Activated naive CD8-positive, alpha-beta T cell treated with anti-CD3 and anti-CD28 coated beads, Interleukin-2, amount 10 ng/mL, durations not matched to agents 7 days and 5 days (primary cell): ENCODE data around the gene SLC17A9. TPM values are rescaled to one million over a fixed set of nuclear protein-coding genes. Genes with fewer than 3 reads are reported as not detected.

Experiments used
- ATAC-seq: fragments of 150-1000 bp; cut with Tn5 transposase; one replicate; pipeline ENCODE4 v1.10.0; 2021; ENCODE audit warnings: low read depth, moderate library complexity
- POLR2A ChIA-PET: fragments of 350-600 bp; sonication (Branson Sonifier 250); formaldehyde crosslinking; loops from one replicate; lab custom pipeline; 2021; ENCODE audit warnings: antibody characterized with exemption; lab: Charles Lee
- DNase-seq: peaks from one replicate; pipeline ENCODE4 v3.0.0; 2021
- H3K27ac Mint-ChIP-seq: one replicate; pipeline ENCODE4 v1.8.0; 2022; ENCODE audit warnings: mild to moderate bottlenecking, mixed read lengths
- H3K27me3 Mint-ChIP-seq: one replicate; pipeline ENCODE4 v1.8.0; 2022; ENCODE audit warnings: mild to moderate bottlenecking, moderate library complexity, mixed read lengths
- H3K36me3 Mint-ChIP-seq: one replicate; pipeline ENCODE4 v1.8.0; 2021; ENCODE audit warnings: mild to moderate bottlenecking, mixed read lengths
- H3K4me1 Mint-ChIP-seq: one replicate; pipeline ENCODE4 v1.8.0; 2021; ENCODE audit warnings: mixed read lengths
- H3K4me3 Mint-ChIP-seq: one replicate; pipeline ENCODE4 v1.8.0; 2022; ENCODE audit warnings: mild to moderate bottlenecking, moderate library complexity, mixed read lengths
- H3K9me3 Mint-ChIP-seq: one replicate; pipeline ENCODE4 v1.8.0; 2021; ENCODE audit warnings: mixed read lengths
- total RNA-seq, 2 experiments: library from RNA; stranded (reverse); gene quantifications; one replicate each; pipeline ENCODE4 v1.2.3, GENCODE V29; 2021

Gene SLC17A9
- total RNA-seq, 2 experiments from 2014 or later, result 40.9 to 43.5 TPM

GRCh38 chr20:62947532-62948300 lies 4.8 kb upstream of the SLC17A9 start:
- peak; percentile 10 for DNase-seq
- H3K9me3 Mint-ChIP-seq, result peaks cover 1% of the 10 kb centered on the region
- POLR2A ChIA-PET, result interaction anchor here (3.9 kb wide), 1 partner anchor 10 kb away, joined by 16 read pairs; the partner anchor contains the start of gene GID8
- H3K4me3 Mint-ChIP-seq, result no peak overlapping the region
- peaks cover 8% of the 10 kb centered on the region for H3K4me1 Mint-ChIP-seq
- no peak overlapping the region for H3K27ac Mint-ChIP-seq
- ATAC-seq, result no peak
- peaks cover 47% of the 10 kb centered on the region for H3K36me3 Mint-ChIP-seq
- H3K27me3 Mint-ChIP-seq, result no peaks in the 10 kb centered on the region

GRCh38 chr20:62949153-62949821 lies 3.2 kb upstream of the SLC17A9 start:
- peaks cover 10% of the 10 kb centered on the region for H3K4me1 Mint-ChIP-seq
- POLR2A ChIA-PET, result interaction anchor here (3.9 kb wide), 1 partner anchor 12 kb away, joined by 16 read pairs; the partner anchor contains the start of gene GID8
- H3K4me3 Mint-ChIP-seq, result no peak overlapping the region
- ATAC-seq, result no peak
- H3K27ac Mint-ChIP-seq, result no peak overlapping the region
- peaks cover 43% of the 10 kb centered on the region for H3K36me3 Mint-ChIP-seq
- H3K9me3 Mint-ChIP-seq, result peaks cover 1% of the 10 kb centered on the region
- H3K27me3 Mint-ChIP-seq, result no peaks in the 10 kb centered on the region
- no peak for DNase-seq

- Mint-ChIP-seq H3K36me3 (peaks cover 41% of the 10 kb centered on the region), H3K27me3 (no peaks in the 10 kb centered on the region), H3K4me1 (peaks cover 16% of the 10 kb centered on the region), H3K9me3 (peaks cover 1% of the 10 kb centered on the region), H3K4me3 (no peak overlapping the region), H3K27ac (peak overlapping the region; percentile 63)
- ATAC-seq (no peak), DNase-seq (no peak)
- POLR2A ChIA-PET, result interaction anchor here (0.8 to 3.9 kb wide), 2 partner anchors 12 to 31 kb away, joined by 3 to 16 read pairs; partner anchors contain the start of gene GID8
Observed at GRCh38 chr20:62949962-62950361, 2.5 kb upstream of the SLC17A9 start.

GRCh38 chr20:62950741-62951140 lies 1.8 kb upstream of the SLC17A9 start:
- peaks cover 16% of the 10 kb centered on the region for H3K4me1 Mint-ChIP-seq
- peaks cover 1% of the 10 kb centered on the region for H3K9me3 Mint-ChIP-seq
- no peak overlapping the region for H3K27ac Mint-ChIP-seq
- no peak for ATAC-seq
- H3K4me3 Mint-ChIP-seq, result no peak overlapping the region
- H3K27me3 Mint-ChIP-seq, result no peaks in the 10 kb centered on the region
- H3K36me3 Mint-ChIP-seq, result peaks cover 41% of the 10 kb centered on the region
- POLR2A ChIA-PET, result interaction anchor here (0.8 to 3.9 kb wide), 2 partner anchors 13 to 32 kb away, joined by 3 to 16 read pairs; partner anchors contain the start of gene GID8
- DNase-seq, result no peak

- Mint-ChIP-seq H3K27me3 (no peaks in the 10 kb centered on the region), H3K27ac (peak overlapping the region; percentile 80), H3K4me3 (peak overlapping the region; percentile 85), H3K36me3 (peaks cover 41% of the 10 kb centered on the region), H3K9me3 (peaks cover 1% of the 10 kb centered on the region), H3K4me1 (peaks cover 16% of the 10 kb centered on the region)
- POLR2A ChIA-PET, result no interaction called here
- ATAC-seq (no peak), DNase-seq (no peak)
Observed at GRCh38 chr20:62951143-62951895, 1.2 kb upstream of the SLC17A9 start.

GRCh38 chr20:62951896-62952372 lies 575 bp upstream of the SLC17A9 start:
- Mint-ChIP-seq H3K27ac (peak overlapping the region; percentile 82), H3K4me3 (peak overlapping the region; percentile 85), H3K9me3 (peaks cover 1% of the 10 kb centered on the region), H3K36me3 (peaks cover 38% of the 10 kb centered on the region), H3K27me3 (no peaks in the 10 kb centered on the region), H3K4me1 (peaks cover 14% of the 10 kb centered on the region)
- no peak for ATAC-seq
- no peak for DNase-seq
- POLR2A ChIA-PET, result no interaction called here

DNA sequence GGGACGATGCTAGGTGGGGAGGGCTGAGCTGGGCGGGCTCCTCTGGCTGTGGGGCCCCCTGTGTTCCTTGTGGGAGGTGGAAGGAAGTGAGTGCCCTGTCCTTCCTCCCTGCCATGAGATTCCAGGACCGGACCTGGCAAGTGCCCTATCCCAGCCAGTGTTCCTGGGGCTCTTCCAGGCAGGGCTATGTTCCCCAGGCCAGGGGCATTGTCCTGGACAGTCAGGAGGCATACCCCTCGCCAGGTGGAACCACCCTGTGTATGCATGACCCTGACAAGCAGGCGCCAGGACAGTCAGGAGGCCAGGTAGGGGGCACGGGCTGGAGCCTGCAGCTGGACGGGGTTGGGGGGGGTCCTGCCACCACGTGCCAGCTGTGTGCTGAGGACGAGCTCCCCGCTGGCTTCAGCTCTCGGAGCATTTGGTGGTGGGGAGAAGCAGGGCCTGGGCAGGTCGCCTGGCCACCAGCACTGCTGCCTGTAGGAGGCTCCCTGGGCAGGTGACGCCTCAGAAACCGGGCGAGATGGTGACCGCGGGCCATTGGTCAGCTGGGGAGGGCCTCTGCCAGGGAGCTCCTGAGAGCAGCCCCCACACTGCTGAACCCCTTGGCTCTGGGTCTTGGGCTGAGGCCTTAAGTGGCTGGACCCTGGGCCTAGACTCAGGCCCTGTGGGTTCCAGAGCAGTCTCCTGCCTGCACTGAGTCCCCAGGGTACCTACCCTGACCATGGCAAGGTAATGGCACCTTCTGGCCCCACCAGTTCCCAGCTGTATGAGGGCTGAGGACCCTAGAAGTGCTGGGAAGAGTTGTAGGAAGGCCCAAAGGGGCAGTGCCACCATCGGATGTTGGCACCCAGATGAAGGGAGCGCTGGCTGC lies 694 bp downstream of the SLC17A9 start:
- Mint-ChIP-seq H3K27me3 (no peaks in the 10 kb centered on the region), H3K9me3 (peaks cover 1% of the 10 kb centered on the region), H3K4me1 (peaks cover 14% of the 10 kb centered on the region), H3K4me3 (peak overlapping the region; percentile 85), H3K36me3 (peaks cover 29% of the 10 kb centered on the region), H3K27ac (peak overlapping the region; percentile 93)
- no peak for ATAC-seq
- POLR2A ChIA-PET, result interaction anchor here (0.7 to 3.8 kb wide), 12 partner anchors 16 to 64 kb away, joined by 3 to 34 read pairs (median 6); partner anchors contain the start of genes DIDO1 and GID8
- DNase-seq, result peak; percentile 54

- Mint-ChIP-seq H3K27ac (peak overlapping the region; percentile 93), H3K36me3 (peaks cover 20% of the 10 kb centered on the region), H3K27me3 (no peaks in the 10 kb centered on the region), H3K4me1 (peaks cover 21% of the 10 kb centered on the region), H3K9me3 (no peaks in the 10 kb centered on the region), H3K4me3 (peak overlapping the region; percentile 85)
- peak; percentile 93 for ATAC-seq
- POLR2A ChIA-PET, result interaction anchor here (0.7 to 3.8 kb wide), 15 partner anchors 11 to 64 kb away, joined by 3 to 34 read pairs (median 4); partner anchors contain the start of genes DIDO1 and GID8
- DNase-seq, result peak; percentile 85
Observed at GRCh38 chr20:62953839-62954703, 1.6 kb downstream of the SLC17A9 start.

DNA sequence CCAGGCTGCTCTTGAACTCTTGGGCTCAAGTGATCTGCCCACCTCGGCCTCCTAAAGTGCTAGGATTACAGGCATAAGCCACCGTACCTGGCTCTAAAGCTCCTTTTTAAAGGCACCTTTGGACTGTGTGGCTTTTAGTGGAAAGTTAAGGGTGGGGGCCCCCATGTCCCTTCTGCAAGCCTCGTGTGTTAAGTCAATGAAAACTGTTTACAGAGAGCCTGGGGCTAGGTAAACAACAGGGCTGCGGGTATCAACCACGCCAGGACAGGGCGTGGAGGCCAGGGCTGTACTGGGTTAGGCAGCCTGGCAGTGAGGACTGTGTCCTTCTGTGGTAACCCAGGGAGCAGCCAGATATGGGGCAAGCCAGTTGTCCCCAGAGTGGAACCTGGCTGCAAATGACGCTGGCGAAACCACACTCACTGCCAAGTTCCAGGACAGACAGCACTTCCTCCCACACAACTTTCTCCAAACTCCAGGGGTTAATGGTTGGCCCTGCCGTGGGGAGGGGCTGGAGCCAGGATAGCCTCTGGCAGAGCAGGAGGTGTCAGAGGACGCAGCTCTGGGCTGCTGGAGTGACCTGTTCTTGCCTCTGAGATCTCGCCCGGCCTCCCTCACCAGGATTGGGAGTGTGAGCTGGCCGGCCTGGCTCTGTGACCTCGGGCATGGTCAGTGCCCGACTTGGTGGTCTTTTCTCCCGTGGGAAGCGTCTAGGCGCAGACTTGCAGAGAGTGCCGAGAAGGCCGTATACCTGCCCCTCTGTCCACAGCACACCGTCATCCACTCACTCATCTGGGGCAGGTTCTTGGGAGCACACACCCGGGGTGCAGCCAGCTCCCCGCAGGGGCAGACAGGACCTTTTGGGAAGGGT lies 3.2 kb downstream of the SLC17A9 start:
- no peak for DNase-seq
- POLR2A ChIA-PET, result interaction anchor here (1.6 to 3.8 kb wide), 3 partner anchors 9 to 41 kb away, joined by 3 to 34 read pairs (median 8); partner anchors contain the start of gene GID8
- H3K4me3 Mint-ChIP-seq, result no peak overlapping the region
- H3K9me3 Mint-ChIP-seq, result no peaks in the 10 kb centered on the region
- no peak for ATAC-seq
- H3K36me3 Mint-ChIP-seq, result peaks cover 7% of the 10 kb centered on the region
- peaks cover 24% of the 10 kb centered on the region for H3K4me1 Mint-ChIP-seq
- no peaks in the 10 kb centered on the region for H3K27me3 Mint-ChIP-seq
- H3K27ac Mint-ChIP-seq, result no peak overlapping the region

GRCh38 chr20:62956387-62957135 lies 4.1 kb downstream of the SLC17A9 start:
- Mint-ChIP-seq H3K4me1 (peaks cover 21% of the 10 kb centered on the region), H3K4me3 (no peak overlapping the region), H3K27ac (no peak overlapping the region), H3K9me3 (no peaks in the 10 kb centered on the region), H3K27me3 (no peaks in the 10 kb centered on the region), H3K36me3 (peaks cover 5% of the 10 kb centered on the region)
- POLR2A ChIA-PET, result no interaction called here
- DNase-seq, result no peak
- no peak for ATAC-seq
